SJCRH30 (cell line): Measurements from ENCODE around the gene TMEFF2. TPM values are rescaled to one million over a fixed set of nuclear protein-coding genes. Genes with fewer than 3 reads are reported as not detected.

Experiments
- DNase-seq, 2 experiments: peaks; one replicate each; pipeline ENCODE4 v3.0.0-alpha.2; 2015 to 2020
- H3K27ac ChIP-seq: fragments of 250-450 bp; sonication (Bioruptor Pico); 2 replicates; pipeline ENCODE4 v1.5.1; 2020; ENCODE audit warnings: mild to moderate bottlenecking, moderate library complexity
- H3K27me3 ChIP-seq: fragments of 250-450 bp; sonication (Bioruptor Pico); 2 replicates; pipeline ENCODE4 v1.5.1; 2020; ENCODE audit warnings: mild to moderate bottlenecking, moderate library complexity
- H3K36me3 ChIP-seq: fragments of 250-450 bp; sonication (Bioruptor Pico); 2 replicates; pipeline ENCODE4 v1.5.1; 2020; ENCODE audit warnings: mild to moderate bottlenecking, moderate library complexity
- H3K4me1 ChIP-seq: fragments of 250-450 bp; sonication (Bioruptor Pico); 2 replicates; pipeline ENCODE4 v1.5.1; 2020; ENCODE audit warnings: mild to moderate bottlenecking, moderate library complexity
- H3K4me3 ChIP-seq: fragments of 250-450 bp; sonication (Bioruptor Pico); 2 replicates; pipeline ENCODE4 v1.5.1; 2020; ENCODE audit warnings: mild to moderate bottlenecking, moderate library complexity
- H3K9me3 ChIP-seq: fragments of 250-450 bp; sonication (Bioruptor Pico); replicated peaks from 2 replicates; pipeline ENCODE4 v1.5.1; 2020; ENCODE audit warnings: mild to moderate bottlenecking, moderate library complexity
- total RNA-seq: library from RNA; depleted of rRNA; stranded (reverse); fragments of >200 nt; shearing (Covaris generic); gene quantifications from 2 replicates; pipeline ENCODE4 v1.2.3, GENCODE V29; 2014

Gene TMEFF2
- total RNA-seq, 1 experiment from 2014 or later: 7.0 TPM

- Histone ChIP-seq H3K4me1 (peaks cover 16% of the 10 kb centered on the region), H3K27ac (no peak overlapping the region), H3K9me3 (no peaks in the 10 kb centered on the region), H3K4me3 (no peak overlapping the region), H3K36me3 (no peaks in the 10 kb centered on the region), H3K27me3 (no peaks in the 10 kb centered on the region)
- DNase-seq: no peak
Measured at GRCh38 chr2:192047315-192048107, 147.2 kb downstream of the TMEFF2 start.

- Histone ChIP-seq H3K4me3 (no peak overlapping the region), H3K9me3 (no peaks in the 10 kb centered on the region), H3K4me1 (peaks cover 9% of the 10 kb centered on the region), H3K36me3 (no peaks in the 10 kb centered on the region), H3K27me3 (no peaks in the 10 kb centered on the region), H3K27ac (no peak overlapping the region)
- DNase-seq: no peak
Measured at GRCh38 chr2:192044496-192044895, 150.2 kb downstream of the TMEFF2 start.

- no peaks in the 10 kb centered on the region for H3K9me3 ChIP-seq
- no peak overlapping the region for H3K4me3 ChIP-seq
- peaks cover 9% of the 10 kb centered on the region for H3K4me1 ChIP-seq
- no peaks in the 10 kb centered on the region for H3K27me3 ChIP-seq
- peak; percentile 51 to 75 for DNase-seq
- H3K36me3 ChIP-seq: no peaks in the 10 kb centered on the region
- no peak overlapping the region for H3K27ac ChIP-seq
Measured at GRCh38 chr2:192043216-192043870, 151.4 kb downstream of the TMEFF2 start.

GRCh38 chr2:192042126-192042525 is 152.6 kb downstream of the TMEFF2 start:
- Histone ChIP-seq H3K36me3 (no peaks in the 10 kb centered on the region), H3K27ac (no peak overlapping the region), H3K9me3 (no peaks in the 10 kb centered on the region), H3K27me3 (no peaks in the 10 kb centered on the region), H3K4me3 (no peak overlapping the region), H3K4me1 (peaks cover 9% of the 10 kb centered on the region)
- no peak for DNase-seq

- no peak for DNase-seq
- Histone ChIP-seq H3K36me3 (no peaks in the 10 kb centered on the region), H3K9me3 (no peaks in the 10 kb centered on the region), H3K27ac (no peak overlapping the region), H3K4me1 (peaks cover 3% of the 10 kb centered on the region; the same call in 1 of the 2 replicates), H3K27me3 (no peaks in the 10 kb centered on the region), H3K4me3 (no peak overlapping the region)
Measured at GRCh38 chr2:192038110-192038509, 156.6 kb downstream of the TMEFF2 start.

GRCh38 chr2:192035731-192036442 is 158.8 kb downstream of the TMEFF2 start:
- no peaks in the 10 kb centered on the region for H3K9me3 ChIP-seq
- no peaks in the 10 kb centered on the region for H3K27me3 ChIP-seq
- H3K36me3 ChIP-seq: no peaks in the 10 kb centered on the region
- DNase-seq: peak; percentile 31 to 70
- H3K4me3 ChIP-seq: peak overlapping the region; percentile 5
- H3K27ac ChIP-seq: no peak overlapping the region
- H3K4me1 ChIP-seq: no peaks in the 10 kb centered on the region; the same call in 1 of the 2 replicates

GRCh38 chr2:192030856-192031255 is 163.9 kb downstream of the TMEFF2 start:
- no peak for DNase-seq
- H3K27me3 ChIP-seq: no peaks in the 10 kb centered on the region
- no peak overlapping the region for H3K27ac ChIP-seq
- no peaks in the 10 kb centered on the region; the same call in 1 of the 2 replicates for H3K4me1 ChIP-seq
- H3K4me3 ChIP-seq: no peak overlapping the region
- no peaks in the 10 kb centered on the region for H3K36me3 ChIP-seq
- no peaks in the 10 kb centered on the region for H3K9me3 ChIP-seq

- no peak overlapping the region for H3K4me3 ChIP-seq
- no peak for DNase-seq
Measured at GRCh38 chr2:192030289-192030688, 164.4 kb downstream of the TMEFF2 start.

GRCh38 chr2:192029089-192029488 is 165.6 kb downstream of the TMEFF2 start:
- H3K4me1 ChIP-seq: no peaks in the 10 kb centered on the region
- DNase-seq: peak; percentile 48 to 63
- H3K27ac ChIP-seq: no peak overlapping the region
- H3K4me3 ChIP-seq: no peak overlapping the region
- H3K36me3 ChIP-seq: no peaks in the 10 kb centered on the region
- no peaks in the 10 kb centered on the region for H3K27me3 ChIP-seq
- H3K9me3 ChIP-seq: no peaks in the 10 kb centered on the region

More at GRCh38 chr2:192030289-192030688, 164.4 kb downstream of the TMEFF2 start:
- H3K27me3 ChIP-seq: no peaks in the 10 kb centered on the region
- no peaks in the 10 kb centered on the region for H3K4me1 ChIP-seq
- no peaks in the 10 kb centered on the region for H3K36me3 ChIP-seq
- H3K27ac ChIP-seq: no peak overlapping the region
- H3K9me3 ChIP-seq: no peaks in the 10 kb centered on the region

- DNase-seq: no peak
- Histone ChIP-seq H3K27ac (no peak overlapping the region), H3K27me3 (no peaks in the 10 kb centered on the region), H3K4me1 (no peaks in the 10 kb centered on the region), H3K4me3 (no peak overlapping the region), H3K9me3 (no peaks in the 10 kb centered on the region), H3K36me3 (no peaks in the 10 kb centered on the region)
Measured at GRCh38 chr2:192026825-192027120, 168.0 kb downstream of the TMEFF2 start.

- Histone ChIP-seq H3K4me1 (no peaks in the 10 kb centered on the region), H3K27ac (no peak overlapping the region), H3K4me3 (no peak overlapping the region), H3K27me3 (no peaks in the 10 kb centered on the region), H3K36me3 (no peaks in the 10 kb centered on the region), H3K9me3 (no peaks in the 10 kb centered on the region)
- DNase-seq: no peak
Measured at GRCh38 chr2:192026059-192026824, 168.5 kb downstream of the TMEFF2 start.

GRCh38 chr2:192025637-192026036 is 169.1 kb downstream of the TMEFF2 start:
- DNase-seq: no peak
- H3K27ac ChIP-seq: no peak overlapping the region
- H3K36me3 ChIP-seq: no peaks in the 10 kb centered on the region
- no peaks in the 10 kb centered on the region for H3K9me3 ChIP-seq
- no peak overlapping the region for H3K4me3 ChIP-seq
- no peaks in the 10 kb centered on the region for H3K4me1 ChIP-seq
- no peaks in the 10 kb centered on the region for H3K27me3 ChIP-seq

- no peaks in the 10 kb centered on the region for H3K9me3 ChIP-seq
- DNase-seq: no peak
- H3K36me3 ChIP-seq: no peaks in the 10 kb centered on the region
- H3K27ac ChIP-seq: no peak overlapping the region
- no peaks in the 10 kb centered on the region for H3K4me1 ChIP-seq
- H3K4me3 ChIP-seq: no peak overlapping the region
- no peaks in the 10 kb centered on the region for H3K27me3 ChIP-seq
Measured at GRCh38 chr2:192023006-192023405, 171.7 kb downstream of the TMEFF2 start.

- H3K27me3 ChIP-seq: no peaks in the 10 kb centered on the region
- no peaks in the 10 kb centered on the region for H3K4me1 ChIP-seq
- no peaks in the 10 kb centered on the region for H3K36me3 ChIP-seq
- no peak overlapping the region for H3K4me3 ChIP-seq
- H3K9me3 ChIP-seq: no peaks in the 10 kb centered on the region
- H3K27ac ChIP-seq: no peak overlapping the region
- DNase-seq: no peak
Measured at GRCh38 chr2:192017844-192018243, 176.9 kb downstream of the TMEFF2 start.
